ENCODE results near the gene MYO5A. TPM values are rescaled to one million over a fixed set of nuclear protein-coding genes. Genes with fewer than 3 reads are reported as not detected.

The MYO5A gene
- total and polyA plus RNA-seq, 10 of the 15 experiments (the other 5 are each of a cell fraction or from before 2014, with no cell fraction given), result 4.2 to 42.9 (median 31.1) TPM

- in situ Hi-C loops (cut with MboI), result no loop called here
These were observed 191.4 kb downstream of the MYO5A start for GRCh38 chr15:52337198-52337853.

More at GRCh38 chr15:52337198-52337853, 191.4 kb downstream of the MYO5A start:
- no peak overlapping the region for H3K9ac ChIP-seq (ENCODE audit: control insufficient read depth, insufficient read depth, low read length)
- no peaks in the 10 kb centered on the region for H3K4me1 ChIP-seq (ENCODE audit: control insufficient read depth, insufficient read depth, low read length)
- SMC1A ChIA-PET (ENCODE audit: uncharacterized antibody, unreplicated experiment), result interaction anchor here (1.6 to 8.0 kb wide), 3 partner anchors 11 to 230 kb away, joined by 4 to 81 read pairs (median 7); no protein-coding TSS in a partner anchor
- intact Hi-C loops (cut with micrococcal nuclease; ENCODE audit: unreplicated experiment), result no loop called here
- H3K27ac ChIP-seq (ENCODE audit: control insufficient read depth, insufficient read depth), result no peak overlapping the region
- RAD21 ChIA-PET (ENCODE audit: unreplicated experiment), result interaction anchor here (1.5 kb wide), 1 partner anchor 129 kb away, joined by 6 read pairs; no protein-coding TSS in a partner anchor
- no peaks in the 10 kb centered on the region for H4K20me1 ChIP-seq (ENCODE audit: control insufficient read depth, insufficient read depth)
- ATAC-seq (no peak), DNase-seq (ENCODE audit: low read depth, low spot score) (no peak), FAIRE-seq (no peak)
- CTCF ChIA-PET, result interaction anchor here (1.3 to 4.3 kb wide), 4 partner anchors 12 to 394 kb away, joined by 3 to 22 read pairs (median 6); no protein-coding TSS in a partner anchor
- no peak overlapping the region for H3K4me2 ChIP-seq (ENCODE audit: control insufficient read depth, insufficient read depth)
- TF ChIP-seq BCL3 (IDR thresholded peaks at IDR 0.05; ENCODE audit: borderline replicate concordance, insufficient read depth, low read depth, low read length, poor library complexity, severe bottlenecking), result no peak
- TF ChIP-seq EED (IDR thresholded peaks at IDR 0.05; ENCODE audit: low read depth), result no peak
- no peak for TF ChIP-seq JUND (IDR thresholded peaks at IDR 0.05; ENCODE audit: low read depth, low read length)
- no peak for TF ChIP-seq NR2F1 (conservative IDR thresholded peaks at IDR 0.05)
- TF ChIP-seq SMARCA5 (IDR thresholded peaks at IDR 0.05), result no peak
- TF ChIP-seq RELA (IDR thresholded peaks at IDR 0.05; ENCODE audit: borderline replicate concordance, partially characterized antibody), result no peak
- no peak for TF ChIP-seq NFYA (IDR thresholded peaks at IDR 0.05; ENCODE audit: borderline replicate concordance, low read depth, low read length)
- TF ChIP-seq, protein P1, sequence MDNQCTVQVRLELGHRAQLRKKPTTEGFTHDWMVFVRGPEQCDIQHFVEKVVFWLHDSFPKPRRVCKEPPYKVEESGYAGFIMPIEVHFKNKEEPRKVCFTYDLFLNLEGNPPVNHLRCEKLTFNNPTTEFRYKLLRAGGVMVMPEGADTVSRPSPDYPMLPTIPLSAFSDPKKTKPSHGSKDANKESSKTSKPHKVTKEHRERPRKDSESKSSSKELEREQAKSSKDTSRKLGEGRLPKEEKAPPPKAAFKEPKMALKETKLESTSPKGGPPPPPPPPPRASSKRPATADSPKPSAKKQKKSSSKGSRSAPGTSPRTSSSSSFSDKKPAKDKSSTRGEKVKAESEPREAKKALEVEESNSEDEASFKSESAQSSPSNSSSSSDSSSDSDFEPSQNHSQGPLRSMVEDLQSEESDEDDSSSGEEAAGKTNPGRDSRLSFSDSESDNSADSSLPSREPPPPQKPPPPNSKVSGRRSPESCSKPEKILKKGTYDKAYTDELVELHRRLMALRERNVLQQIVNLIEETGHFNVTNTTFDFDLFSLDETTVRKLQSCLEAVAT (IDR thresholded peaks at IDR 0.05), result no peak
- no peak for TF ChIP-seq HCFC1 (IDR thresholded peaks at IDR 0.05; ENCODE audit: low read length)
- no peak for TF ChIP-seq TBL1XR1 (IDR thresholded peaks at IDR 0.05; ENCODE audit: low read depth, low read length)
- no peak overlapping the region for H2AFZ ChIP-seq (ENCODE audit: control insufficient read depth, low read depth, low read length)
- H3K27me3 ChIP-seq (replicated peaks in 1 of 2; ENCODE audit: control insufficient read depth in 2 of 2, insufficient read depth in 2 of 2, low read length in 1 of 2), result no peaks in the 10 kb centered on the region
- BruUV-seq (replicated peaks), result no TSS peak
- WGBS (ENCODE audit: insufficient coverage, insufficient replicate concordance, low lambda C conversion rate, missing lambda C conversion rate), result 86% methylated on average over 5 of the region's 5 CpGs
- no peak overlapping the region for H3K4me3 ChIP-seq
- H3K9me3 ChIP-seq (replicated peaks; ENCODE audit: control insufficient read depth, insufficient read depth, low read length), result no peaks in the 10 kb centered on the region
- peaks cover 6 to 10% of the 10 kb centered on the region in 2 experiments; a peak in 3 of 4 replicates for H3K36me3 ChIP-seq (ENCODE audit: control insufficient read depth in 2 of 2, insufficient read depth in 2 of 2, low read length in 1 of 2)
- no peaks in the 10 kb centered on the region for H3K79me2 ChIP-seq (ENCODE audit: control insufficient read depth, insufficient read depth, low read length)
- POLR2A ChIA-PET, result no interaction called here
